Hippocampal formation (tissue), 2 donors: ENCODE measurements around the gene LGALS12.

Experiments
- DNase-seq, 2 donors: peaks; one replicate each; lab custom pipeline; 2025; lab: John Stamatoyannopoulos, UW

LGALS12 gene

DNA sequence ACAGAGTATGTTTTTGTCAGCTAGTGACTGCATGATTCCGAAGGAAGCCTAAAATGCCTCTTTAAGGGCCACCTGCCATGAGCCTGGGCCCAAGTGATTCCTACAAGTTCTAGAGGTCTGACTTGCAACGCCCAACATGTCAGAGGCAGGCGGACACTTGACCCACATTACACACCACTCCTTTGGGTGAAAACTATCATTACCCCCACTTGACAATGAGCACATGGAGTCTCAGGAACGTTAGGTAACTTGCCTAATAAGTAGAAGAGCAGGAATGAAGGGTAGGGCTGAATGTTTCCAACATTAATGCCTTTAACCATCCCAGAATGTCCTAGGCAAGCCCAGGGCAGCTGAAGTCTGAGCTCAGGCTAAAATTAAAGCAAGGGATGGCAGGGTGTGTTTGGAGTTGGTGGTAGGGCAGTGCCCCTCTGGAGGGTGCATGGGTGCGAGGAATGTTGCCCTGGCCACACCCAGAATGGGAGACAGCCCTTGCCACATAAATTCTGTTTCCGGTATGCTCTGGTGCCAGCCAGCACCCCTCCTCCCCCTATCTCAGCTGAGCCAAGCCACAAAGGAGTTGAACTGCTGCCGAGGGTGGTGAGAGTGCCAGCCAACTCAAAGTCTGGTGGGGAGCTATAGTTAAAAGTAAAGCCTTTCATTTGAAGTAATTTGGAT lies 54.8 kb downstream of the LGALS12 start:
- no peak for DNase-seq

DNA sequence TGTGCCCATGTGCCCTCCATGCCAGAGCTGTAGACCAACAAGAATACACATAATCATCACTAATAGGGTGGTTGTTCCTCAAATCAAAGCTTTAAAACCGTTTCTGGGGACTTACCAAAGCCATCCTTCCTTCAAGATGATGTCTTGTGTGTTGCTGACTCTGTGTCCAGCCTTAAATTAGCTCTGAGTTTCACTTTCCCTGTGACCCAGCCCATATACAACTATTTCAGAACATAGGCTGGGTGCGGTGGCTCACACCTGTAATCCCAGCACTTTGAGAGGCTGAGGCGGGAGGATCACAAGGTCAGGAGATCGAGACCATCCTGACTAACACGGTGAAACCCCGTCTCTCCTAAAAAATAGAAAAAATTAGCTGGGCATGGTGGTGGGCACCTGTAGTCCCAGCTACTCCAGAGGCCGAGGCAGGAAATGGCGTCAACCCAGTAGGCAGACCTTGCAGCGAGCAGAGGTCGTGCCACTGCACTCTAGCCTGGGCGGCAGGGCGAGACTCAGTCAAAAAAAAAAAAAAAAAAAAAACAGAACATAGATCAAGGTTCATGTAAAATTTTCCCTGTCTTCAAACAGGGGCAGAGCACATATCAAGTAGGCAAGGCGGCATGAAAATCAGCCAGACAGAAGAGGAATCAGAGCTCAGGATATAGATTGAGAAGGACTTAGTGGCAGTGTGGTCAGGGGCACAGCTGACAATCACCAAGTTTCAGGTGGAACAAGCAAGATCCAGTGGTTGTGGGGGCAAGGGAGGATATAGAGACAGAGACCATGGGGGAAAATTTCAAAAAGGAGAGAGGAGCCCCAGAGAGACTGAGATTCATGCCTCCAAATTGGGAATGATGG lies 57.5 kb downstream of the LGALS12 start, which contains the start of gene PLAAT2:
Gene PLAAT2 (minus strand): TSS at position 179 of the 855 bp plus-strand sequence. CDS start 55 bp downstream, at position 124.
- DNase-seq: no peak

DNA sequence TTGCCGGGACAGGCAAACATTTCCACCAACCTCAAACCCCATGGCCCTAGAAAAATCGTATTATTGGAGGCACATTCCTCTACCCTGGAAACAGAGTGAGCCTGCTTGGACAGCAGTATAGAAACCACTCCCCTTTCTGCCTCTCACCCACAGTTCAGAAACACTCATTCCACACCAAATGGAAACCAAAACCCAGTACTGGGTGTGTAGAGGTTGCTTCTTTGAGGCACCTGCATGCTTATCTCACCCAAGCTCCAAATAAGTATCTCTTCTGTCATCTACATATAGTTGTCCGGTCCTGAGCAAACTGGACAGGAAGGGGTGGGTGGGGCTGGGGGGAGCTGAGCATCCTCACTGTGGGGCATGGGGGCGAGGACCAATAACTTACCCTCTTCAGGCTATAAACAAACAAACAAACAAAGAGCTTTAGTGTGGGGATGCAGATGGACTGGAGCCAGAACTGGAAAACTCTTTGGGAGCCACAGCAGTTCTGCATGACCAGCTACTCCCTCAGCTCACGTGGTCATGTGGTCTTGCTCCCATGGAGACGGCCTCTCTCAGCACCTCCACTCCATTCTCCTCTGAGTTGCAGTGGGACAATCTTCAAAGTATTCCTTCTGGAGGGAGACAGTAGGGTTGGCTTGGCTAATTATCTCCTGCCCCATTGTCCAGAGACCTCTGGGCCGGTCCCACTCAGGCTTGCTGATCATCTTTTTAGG lies 58.3 kb downstream of the LGALS12 start:
- DNase-seq: peak in 1 of 2 donors; percentile 25

DNA sequence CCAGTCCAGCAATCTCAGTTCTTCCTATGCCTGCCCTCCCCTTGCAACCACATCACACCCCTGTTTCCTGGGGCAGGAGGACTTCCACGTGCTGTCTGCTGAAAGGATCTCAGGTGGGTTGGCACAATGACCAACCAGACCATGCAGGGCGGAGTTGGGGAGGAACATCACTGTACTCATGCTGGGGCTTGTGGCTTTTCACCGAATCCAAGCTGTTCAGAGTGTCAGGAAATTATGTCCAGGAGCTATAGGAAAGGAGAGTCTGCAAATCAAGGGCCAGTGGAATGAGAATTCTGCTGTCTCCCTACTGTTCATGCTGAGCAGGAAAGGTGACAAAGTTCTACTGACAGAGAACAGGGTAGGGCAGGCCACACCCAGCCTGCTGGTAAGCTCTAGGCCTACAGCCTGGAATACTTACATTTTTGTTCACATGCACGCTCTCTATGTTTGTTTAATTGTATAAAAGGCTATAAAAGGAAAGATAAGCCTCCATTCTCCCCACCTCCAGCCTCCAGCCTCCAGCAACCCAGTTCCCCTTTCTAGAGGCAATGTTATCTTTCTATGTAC lies 59.0 kb downstream of the LGALS12 start:
- no peak for DNase-seq
